Fibroblast of upper back skin (primary cell): ENCODE measurements around the gene INAFM1.

Source experiments
- DNase-seq: peaks from one replicate; pipeline ENCODE4 v3.0.0-alpha.2; 2013

The INAFM1 gene

DNA sequence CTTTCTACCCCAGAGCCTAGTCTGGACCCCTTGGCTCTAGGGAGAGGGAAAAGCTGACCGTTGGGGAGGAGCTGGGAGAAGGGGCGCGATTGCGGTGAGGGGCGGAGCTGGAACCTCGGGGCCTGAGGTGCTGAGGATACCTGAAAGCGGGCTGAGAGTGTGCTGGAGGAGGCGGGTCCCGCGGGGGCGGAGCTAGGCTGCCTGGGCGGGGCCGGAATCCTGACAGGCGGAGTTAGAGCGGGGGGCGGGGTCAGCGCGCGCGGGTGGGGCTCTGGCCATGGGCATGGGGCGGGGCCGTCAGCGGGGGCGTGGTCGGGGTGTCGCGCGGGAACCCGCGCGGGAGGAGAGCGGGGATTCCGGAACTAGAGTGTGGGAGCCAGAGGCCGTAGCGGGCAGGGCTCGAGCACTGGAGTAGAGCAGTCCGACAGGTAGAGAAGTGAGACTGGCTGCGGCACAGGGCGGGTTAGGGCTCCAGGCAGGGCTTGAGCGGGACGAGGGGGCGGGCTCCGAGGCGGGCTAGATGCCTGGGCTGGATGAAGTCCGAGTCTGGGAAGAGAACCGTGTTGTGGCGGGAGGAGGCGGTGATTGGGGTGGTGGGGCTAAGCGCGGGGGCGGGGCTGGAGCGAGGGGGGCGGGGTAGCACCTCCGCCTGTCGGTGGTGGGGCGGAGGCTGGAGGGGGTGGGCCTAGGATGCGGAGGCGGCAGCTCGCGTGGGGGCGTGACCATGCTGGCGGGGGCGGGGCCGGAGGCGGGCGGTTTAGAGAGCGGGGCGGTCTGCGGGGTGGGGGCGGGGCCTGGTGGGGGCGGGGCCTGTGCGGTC lies at the start of gene INAFM1:
TSS of gene INAFM1 (plus strand) at position 815 of the 820 bp plus-strand sequence. CDS start 35 bp downstream, outside the sequence.
- peak; percentile 92 for DNase-seq

DNA sequence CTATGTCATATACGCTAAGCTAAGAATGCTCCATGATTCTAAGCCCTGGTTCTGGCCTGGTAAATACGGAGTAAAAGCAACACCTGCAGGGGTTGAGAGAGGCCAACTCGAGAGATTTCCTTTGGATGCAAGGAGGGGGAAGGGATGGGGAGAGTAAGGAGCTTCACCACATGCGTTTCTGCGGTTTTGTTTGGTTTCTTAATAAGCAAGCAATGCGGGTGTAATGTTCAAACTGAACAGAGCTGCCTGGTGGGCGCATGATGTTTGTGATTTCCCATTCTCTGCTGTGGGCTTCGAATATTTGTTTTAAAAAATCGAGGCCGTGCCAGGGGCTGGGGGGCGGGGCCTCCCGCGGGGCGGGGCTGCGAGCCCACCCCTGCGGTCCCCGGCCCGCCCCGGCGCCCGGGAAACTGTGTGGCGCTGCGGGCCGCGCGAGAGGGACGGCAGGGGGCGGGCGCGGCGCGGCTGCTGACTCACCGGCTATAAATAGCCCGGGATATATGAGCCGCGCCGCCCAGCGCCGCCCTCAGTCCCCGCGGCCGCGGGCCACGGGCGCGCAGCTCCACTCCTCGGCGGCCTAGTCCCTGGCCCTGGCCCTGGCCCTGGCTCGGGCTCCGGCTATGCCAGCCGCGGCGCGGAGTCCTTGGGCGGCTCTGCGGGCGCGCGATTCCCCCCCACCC lies 48.8 kb upstream of the INAFM1 start:
- DNase-seq, result peak; percentile 87

DNA sequence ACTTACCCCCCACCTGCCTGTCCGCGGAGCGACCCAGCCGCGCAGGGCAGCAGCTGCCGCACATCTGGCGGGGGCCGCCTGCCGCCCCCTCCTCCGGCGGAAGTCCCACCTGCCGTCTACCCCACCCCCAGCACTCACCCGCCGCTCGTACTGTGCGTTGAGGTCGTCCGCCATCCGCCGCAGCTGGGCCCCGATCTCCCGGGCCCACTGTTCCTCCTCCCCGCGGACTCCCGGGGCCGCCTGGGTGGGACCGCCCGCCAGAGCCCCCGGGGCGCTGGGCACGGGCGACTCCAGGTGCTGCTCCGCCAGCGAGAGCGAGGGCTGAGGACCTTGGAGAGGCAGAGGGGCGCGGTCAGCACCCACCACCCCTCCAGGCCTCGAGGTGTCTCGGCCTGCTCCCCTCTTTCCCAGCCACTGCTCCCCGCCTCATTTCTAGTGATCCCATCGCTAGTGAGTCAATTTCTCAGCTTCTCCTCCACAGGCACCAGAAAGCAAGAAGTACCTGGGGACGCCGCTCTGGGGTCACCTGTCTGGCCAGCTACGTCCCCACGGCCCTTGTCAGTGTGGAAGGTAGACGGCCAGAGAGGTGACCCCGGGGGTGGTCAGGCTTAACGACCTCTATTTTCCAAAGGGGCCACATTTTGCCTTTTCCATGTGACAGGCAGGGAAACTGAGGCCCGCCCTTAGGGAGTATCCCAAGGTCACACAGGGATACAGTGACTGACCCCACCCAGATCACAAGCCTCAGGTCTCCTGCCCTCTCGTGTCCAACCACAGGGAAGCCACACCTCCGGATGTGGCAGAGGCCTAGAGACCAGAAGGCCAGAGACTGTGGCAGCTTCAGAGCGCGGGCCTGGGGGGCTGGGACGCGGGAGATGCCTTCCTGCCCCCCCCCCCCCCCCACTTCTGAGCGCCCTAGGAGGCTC lies 48.0 kb upstream of the INAFM1 start:
- peak; percentile 76 for DNase-seq

DNA sequence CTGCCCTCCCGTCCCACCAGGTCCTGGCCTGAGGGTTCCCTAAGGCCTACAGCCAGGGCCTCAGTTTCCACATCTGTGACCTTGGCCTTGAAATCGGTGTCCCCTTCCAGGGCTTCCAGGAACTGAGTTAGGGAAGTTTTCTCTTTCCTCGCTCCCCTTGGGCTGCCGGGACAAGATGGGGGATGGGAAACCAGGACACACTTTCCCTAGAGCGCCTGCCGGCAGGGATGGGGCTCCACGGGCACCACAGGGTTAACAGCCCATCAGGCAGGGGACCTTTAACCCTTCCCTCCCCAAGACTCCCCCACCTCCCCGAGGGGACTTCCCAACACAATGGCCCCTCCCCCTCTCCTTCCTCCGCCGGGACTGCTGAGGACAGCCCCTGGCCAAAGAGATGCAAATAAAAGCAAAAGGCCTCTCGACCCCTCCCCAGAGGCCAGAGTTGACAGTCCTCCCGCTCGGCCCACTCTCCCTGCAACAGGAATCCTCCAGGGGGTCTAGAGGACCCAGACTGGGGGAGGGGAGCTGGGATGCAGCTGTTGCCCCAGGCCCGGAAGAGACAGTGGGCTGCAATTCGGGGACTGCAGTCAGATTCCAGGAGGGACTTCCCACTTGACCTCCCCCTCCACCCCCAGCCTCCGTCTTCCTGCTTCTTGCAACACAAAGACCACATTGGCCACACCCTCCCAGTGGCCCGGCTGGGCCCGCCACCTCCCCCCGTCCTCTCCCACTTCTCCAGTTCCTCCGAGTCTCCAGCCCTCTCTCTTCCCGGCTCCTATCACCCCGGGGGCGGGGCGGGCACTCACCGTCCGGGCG lies 47.1 kb upstream of the INAFM1 start:
- DNase-seq, result peak; percentile 93

DNA sequence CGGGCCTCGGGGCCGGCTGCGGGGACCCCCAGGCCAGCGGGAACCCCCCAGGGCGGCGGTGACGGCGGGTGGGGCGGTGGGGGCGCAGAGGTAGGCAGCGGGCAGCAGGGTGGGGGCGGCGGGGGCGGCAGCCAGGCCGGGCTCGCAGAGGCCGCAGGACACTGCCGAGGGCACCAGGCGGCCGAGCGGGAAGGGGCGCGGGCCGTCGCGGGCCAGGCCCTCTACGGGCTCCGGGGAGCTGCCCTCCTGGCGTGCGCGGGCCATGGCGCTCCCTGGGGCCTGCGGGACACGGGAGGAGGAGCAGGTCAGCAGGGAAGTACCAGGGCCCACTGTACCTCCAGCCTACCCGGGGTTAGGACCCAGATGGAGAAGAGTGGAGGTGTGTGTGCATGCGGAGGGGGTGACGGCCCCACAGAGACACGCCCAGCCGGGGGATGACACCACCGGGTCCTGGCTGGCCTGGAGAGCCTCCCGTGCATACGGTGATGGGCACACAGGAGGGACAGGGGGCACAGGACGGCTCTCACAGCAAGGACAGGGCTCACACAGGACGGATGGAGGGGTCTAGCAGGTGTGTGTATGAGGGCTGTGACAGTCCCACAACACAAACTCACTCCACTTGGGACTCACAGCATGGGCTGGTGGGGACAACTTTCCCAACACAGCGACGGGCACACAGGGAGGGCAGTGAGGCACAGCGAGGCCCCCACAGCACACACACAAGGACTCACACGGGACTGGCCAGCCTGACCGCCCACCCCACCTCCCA lies 46.3 kb upstream of the INAFM1 start:
- no peak for DNase-seq

DNA sequence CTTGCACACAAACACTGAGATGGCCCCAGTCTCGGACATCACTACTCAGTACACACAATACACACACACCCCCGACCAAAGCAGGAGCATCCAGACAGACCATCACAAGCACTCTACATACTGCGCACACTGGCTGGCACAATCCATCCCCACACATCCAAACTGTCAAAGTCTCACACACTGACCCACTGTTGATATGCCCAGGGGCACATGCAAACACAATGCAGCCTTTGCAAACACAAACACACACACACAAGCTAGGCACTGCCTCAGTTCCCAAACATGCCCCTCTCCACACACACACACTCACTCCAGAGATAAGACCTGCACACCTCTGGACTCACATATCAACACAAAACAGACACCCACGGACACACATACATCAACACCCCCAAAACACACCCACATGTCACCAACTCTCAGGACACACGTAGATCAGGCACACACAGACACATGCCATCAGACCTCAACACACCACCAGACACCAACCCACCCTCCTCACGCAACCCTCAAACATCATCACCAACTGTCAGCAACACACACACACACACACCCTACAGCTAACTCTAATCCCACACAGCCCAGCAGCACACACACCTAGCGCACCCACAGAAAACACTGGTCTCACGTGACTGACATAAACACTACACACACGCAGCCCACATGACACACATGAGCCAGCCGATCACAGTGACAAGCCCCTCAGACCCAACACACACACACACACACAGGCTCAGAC lies 45.6 kb upstream of the INAFM1 start:
- DNase-seq, result no peak

DNA sequence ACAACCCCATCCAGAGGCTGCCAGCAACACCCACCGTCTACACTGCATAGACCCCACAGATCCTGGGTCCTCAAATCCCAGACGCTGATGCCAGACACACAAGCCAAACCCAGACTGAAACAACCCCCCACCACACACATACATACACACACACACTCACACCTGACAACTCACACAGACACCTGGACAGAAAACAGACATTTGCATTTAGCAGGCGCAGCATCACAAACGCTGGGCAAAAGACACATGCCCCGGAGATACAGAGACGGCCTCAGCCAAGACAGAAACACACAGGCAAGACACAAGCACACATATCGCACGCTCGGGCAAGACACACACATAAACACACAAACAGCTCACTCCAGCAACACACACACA lies 45.0 kb upstream of the INAFM1 start:
- no peak for DNase-seq

DNA sequence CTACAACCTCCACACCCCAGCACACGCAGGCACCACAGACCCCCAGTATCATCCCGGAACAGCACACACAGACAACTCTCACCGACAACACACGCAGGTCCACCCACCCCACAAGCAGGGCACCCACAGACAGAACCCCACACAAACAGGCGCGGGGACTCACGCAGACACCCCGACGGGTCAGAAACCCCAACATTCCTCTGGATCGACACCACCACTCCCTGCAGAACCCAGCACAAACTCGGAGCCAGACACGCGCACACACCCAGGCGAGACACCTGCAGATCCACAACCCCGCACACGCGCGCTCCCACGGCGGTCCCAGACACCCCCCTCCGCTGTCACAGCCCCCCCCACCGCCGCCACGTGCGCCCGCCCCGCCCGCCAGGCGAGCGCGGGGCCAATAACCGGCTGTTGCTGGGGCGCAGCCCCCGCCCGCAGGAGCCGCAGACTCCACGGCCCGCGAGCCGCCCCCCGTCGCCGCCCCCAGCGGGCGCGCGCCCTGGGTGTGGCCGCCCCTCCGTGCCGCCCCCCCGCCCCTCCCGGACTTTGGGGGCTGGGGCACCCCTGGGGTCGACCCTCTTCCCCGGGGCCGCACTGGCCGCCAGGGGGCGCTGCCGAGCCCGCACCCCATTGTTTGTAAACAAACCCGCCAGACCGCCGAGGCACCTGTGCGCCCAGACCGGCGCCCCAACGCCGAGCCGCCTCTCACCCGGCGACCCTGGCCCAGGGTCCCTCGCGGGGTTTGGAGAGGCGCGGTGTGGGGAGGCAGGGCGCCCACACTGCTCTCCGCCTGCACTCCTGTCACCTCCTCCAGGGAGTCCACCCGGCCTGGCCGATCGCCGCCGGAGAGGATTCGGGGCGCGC lies 44.4 kb upstream of the INAFM1 start:
- no peak for DNase-seq

DNA sequence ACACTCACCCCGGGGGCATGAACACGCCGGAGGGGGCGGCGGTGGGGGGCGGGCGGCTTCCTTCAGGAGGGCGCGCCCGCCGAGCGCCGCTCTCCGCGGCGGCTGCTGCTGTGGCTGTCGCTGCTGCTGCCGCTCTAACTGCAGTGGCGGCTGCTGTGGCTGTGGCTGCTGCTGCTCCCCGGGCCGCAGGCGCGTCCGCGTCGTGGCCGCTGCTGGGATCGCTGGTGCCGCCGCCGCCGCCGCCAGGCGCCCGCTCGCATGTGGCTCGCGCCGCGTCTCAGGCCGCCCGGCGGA lies 43.8 kb upstream of the INAFM1 start, which contains the start of gene BBC3:
TSS of gene BBC3 (minus strand) at position 279 of the 294 bp plus-strand sequence. CDS start 2,768 bp downstream, outside the sequence.
- no peak for DNase-seq

DNA sequence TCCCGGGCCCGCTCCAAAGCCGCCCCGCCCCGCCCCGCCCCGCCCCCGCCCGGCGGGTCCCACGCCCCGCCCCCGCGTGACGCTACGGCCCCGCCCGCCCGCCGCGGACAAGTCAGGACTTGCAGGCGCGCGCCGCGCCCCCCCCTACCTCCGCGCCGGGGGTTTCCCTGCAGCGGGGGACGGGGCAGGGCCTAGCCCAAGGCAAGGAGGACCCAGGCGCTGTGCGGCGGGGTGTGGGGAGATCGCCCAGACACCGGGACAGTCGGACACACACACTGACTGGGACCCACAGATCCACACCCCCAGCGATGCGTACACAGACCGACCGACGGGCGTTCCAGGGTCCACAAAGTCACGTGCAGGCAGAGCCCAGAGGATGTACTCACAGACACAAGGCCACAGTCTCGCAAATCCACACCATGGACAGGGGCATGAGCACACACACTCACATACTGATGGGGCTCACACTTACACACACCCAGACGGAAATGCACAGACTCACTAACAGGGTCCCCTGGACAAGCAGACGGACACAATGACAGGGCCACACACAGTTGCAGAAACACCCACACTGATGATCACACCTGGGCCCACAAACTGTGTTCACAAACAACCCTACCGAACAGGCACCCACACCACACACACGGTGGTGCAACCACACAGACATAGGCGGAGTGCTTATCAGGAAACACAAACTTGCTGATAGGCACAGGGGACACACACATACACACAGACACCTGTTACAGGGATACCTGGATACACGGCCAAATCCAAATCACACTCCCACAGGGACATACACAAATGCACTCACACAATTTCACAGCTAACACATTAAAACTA lies 43.2 kb upstream of the INAFM1 start:
- peak; percentile 85 for DNase-seq

DNA sequence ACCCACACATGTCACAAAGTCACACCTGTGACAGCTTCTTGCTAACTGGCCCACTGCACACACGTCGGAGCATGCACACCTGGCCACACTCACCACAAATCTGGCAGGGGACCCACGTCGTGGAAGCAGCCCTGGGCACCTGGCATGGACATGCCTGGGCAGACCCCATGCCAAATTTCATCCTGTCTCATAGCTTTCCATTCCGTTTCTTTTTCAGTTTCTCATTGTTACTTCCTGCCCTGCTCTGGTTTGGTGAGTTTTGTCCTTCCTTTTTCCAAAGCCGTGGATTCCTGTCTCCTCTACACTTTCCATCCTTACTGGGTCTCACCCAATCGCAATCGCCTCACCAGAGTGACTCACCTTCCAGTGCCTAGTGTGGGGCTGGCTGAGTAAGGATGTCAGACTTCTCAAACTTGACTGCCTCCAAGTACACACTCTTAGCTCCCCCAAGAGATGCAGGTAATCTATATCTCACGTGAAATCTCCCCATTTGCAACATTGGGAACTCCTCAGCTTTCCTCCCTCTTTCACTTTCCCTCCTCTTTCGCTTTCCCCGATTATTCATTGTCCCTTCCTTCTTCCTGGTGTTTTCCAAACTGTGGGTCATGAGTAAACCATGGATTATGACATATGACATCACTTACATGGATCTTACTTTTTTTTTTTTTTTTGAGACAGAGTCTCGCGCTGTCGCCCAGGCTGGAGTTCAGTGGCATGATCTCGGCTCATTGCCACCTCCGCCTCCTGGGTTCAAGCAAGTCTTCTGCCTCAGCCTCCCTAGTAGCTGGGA lies 42.1 kb upstream of the INAFM1 start:
- DNase-seq, result peak; percentile 67

DNA sequence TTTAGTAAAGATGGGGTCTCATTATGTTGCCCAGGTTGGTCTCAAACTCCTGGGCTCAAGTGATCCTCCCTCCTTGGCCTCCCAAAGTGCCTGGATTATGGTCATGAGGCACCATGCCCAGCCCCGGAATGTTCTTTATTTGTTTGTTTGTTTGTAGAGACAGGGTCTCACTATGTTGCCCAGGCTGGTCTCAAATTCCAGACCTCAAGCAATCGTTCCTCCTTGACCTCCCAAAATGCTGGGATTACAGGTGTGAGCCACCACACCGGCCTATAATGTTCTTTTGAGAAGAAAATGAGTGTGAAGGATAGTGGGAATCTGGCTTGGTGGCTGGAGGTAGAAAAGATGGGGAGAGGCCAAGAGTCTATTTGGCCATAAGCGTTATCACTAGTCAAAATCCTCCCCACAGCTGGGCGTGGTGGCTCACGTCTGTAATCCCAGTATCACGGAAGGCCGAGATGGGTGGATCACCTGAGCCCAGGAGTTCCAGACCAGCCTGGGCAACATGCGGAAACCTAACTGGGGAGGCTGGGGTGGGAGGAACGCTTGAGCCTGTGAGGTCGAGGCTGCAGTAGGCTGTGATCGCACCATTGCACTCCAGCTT lies 38.5 kb upstream of the INAFM1 start:
- no peak for DNase-seq

DNA sequence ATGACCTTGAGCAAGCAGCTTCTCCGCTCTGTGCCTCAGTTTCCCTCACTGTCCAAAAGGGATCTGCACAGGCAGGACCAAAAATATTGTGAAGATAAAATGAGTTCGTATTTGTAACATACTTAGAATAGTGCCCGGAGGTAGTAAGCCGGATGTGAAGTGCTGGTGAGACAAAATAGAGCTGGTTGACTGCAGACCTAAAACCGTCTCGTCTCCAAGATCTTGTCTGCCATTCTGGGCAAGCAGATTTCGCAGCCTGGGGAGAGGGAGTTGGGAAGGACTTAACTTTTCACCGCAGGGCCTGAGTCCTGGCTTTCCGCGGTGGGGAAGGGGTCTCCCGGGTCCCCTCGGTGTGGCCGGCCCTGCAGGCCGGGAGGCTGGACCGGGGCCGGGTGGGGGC lies 35.5 kb upstream of the INAFM1 start:
- no peak for DNase-seq

DNA sequence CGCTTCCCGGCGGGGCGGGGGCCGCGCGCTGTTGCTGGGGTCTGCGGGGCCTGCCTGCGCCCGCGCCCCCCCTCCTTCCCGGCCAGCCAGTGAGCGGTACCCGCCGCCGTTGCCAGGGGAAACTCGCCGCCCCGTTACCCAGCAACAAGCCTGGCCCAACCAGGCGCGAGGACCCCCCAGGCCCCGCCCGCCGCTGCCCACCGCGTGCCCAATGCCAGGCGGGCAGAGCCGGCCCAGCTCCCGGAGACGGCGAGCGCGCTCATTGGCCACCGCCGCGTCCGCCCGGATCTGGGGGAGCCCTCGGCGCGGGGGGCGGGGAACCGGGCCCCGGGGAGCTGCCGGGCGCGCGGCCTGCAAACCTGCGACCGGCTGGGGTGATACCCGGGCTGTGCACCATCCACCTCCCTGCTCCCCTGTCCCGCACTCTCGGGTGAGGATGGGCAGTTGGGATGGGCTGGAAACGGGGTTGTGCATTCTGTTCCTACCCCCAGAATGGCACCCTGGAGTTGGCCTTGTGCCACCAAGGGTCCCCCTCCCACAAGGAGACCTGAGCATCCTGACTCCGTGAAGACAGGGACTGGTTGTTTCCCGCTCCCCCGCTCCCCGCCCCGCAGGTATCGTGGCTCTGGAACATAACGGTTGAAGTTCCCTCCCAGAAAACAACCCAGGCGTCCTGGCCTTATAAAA lies 34.9 kb upstream of the INAFM1 start:
- peak; percentile 39 for DNase-seq

DNA sequence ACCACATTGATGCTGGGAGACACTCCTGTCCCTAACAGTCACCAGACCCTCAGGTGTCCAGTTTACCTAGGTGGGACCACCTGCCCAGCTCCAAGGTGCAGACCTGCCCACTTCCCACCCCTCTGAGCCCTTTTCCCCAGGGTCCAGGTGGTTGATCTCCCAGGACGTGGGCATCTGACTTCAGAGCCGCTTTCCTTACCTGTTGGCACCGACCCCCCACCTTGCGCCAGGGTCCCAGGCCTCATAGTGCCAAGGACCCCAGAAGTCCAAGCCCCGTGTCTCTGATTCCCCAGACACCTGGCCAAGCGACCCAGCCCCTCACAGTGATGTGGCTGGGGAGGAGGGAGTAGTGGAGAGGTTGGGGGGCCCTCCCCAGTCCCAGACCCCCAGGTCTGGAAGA lies 34.1 kb upstream of the INAFM1 start:
- no peak for DNase-seq

DNA sequence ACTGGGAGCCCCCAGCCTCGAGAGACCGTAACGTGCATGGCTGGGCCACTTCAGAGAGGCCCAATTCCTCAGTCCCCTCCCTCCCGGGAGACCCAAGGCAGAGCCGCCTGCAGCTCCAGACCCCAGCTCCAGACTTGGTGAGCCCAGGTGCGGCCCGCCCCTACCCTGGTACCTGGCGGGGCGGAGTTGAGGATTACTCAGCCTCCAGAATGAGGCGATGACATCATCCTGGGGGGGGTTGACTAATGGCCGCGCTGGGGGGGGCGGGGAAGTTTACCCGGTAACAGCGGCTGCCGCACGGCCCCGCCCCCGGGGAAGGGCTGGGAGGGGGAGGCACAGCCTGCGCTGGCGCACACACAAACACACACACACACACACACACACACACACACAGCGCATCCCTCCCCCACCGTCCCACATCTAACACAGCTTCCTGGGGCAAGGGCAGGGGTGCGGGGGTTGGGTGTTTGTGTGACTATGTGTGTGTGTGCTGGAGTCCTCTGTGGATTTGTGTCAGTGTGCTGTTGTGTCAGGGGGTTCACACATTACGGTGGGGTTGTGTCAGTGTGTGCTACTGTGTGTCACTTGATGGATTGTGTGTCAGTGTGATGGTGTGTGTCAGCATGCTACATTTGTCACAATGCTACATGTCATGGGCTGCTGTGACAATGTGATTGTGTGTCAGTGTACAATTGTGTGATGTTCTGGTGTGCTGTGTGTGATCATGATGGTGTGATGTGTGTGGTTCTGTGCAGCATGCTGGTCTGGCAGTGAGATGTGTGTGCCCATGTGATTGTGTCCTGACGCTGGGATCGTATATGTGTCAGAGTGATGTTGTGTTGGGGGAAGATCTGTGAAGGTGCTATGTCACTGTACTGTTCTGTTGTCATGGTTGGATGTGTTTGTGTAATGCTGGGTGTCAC lies 33.4 kb upstream of the INAFM1 start:
- DNase-seq, result peak; percentile 75
